WI38 (cell line): Measurements from ENCODE around the gene ADORA3.

Experiments used
- H3K4me3 ChIP-seq: 2 replicates; pipeline ENCODE4 v1.5.1; 2011; ENCODE audit warnings: low read depth, mild to moderate bottlenecking, control low read depth, low read length
- CTCF ChIP-seq: IDR thresholded peaks from 2 replicates; pipeline ENCODE4 v1.5.1; 2012; ENCODE audit warnings: low read depth, mild to moderate bottlenecking, control low read depth, low read length

Gene ADORA3

GRCh38 chr1:111496398-111496797, 7.0 kb downstream of the ADORA3 start:
- no peak for TF ChIP-seq CTCF
- no peak overlapping the region for H3K4me3 ChIP-seq

GRCh38 chr1:111491070-111491469, 12.4 kb downstream of the ADORA3 start:
- no peak overlapping the region for H3K4me3 ChIP-seq
- no peak for TF ChIP-seq CTCF

- TF ChIP-seq CTCF = no peak
- H3K4me3 ChIP-seq = no peak overlapping the region
Observed at GRCh38 chr1:111490220-111490619, 13.2 kb downstream of the ADORA3 start.

- no peak overlapping the region for H3K4me3 ChIP-seq
- TF ChIP-seq CTCF = no peak
Observed at GRCh38 chr1:111489604-111490003, 13.8 kb downstream of the ADORA3 start.

- no peak for TF ChIP-seq CTCF
- no peak overlapping the region for H3K4me3 ChIP-seq
Observed at GRCh38 chr1:111488669-111489068, 14.8 kb downstream of the ADORA3 start.

GRCh38 chr1:111487133-111487532, 16.3 kb downstream of the ADORA3 start:
- H3K4me3 ChIP-seq = no peak overlapping the region
- no peak for TF ChIP-seq CTCF

- H3K4me3 ChIP-seq = no peak overlapping the region
- no peak for TF ChIP-seq CTCF
Observed at GRCh38 chr1:111486431-111486830, 17.0 kb downstream of the ADORA3 start.
